ENCODE data around the gene ZNF285. TPM values are rescaled to one million over a fixed set of nuclear protein-coding genes. Genes with fewer than 3 reads are reported as not detected.

The ZNF285 gene
- total RNA-seq, 120 experiments from 2014 or later: 6.4 to 17.3 (median 11.3) TPM

Other genes with a start within 250 kb of the ZNF285 start
- gene ZNF226, start 236.5 kb downstream of the ZNF285 start, total RNA-seq: 10 to 100 TPM; 33.2 to 72.4 (median 51.4) TPM
- gene ZNF227, start 189.1 kb downstream of the ZNF285 start, total RNA-seq: 10 to 100 TPM; 23.1 to 58.1 (median 37.4) TPM
- 10 to 100 TPM in 39 of 120 experiments, 1 to 10 TPM in 81; 2.8 to 18.0 (median 8.8) TPM for gene ZNF233, start 141.7 kb downstream of the ZNF285 start, total RNA-seq
- gene ZNF235, start 96.6 kb downstream of the ZNF285 start, total RNA-seq: 10 to 100 TPM in 108 of 120 experiments, 1 to 10 TPM in 12; 8.6 to 20.5 (median 14.1) TPM
- 10 to 100 TPM in 107 of 120 experiments, 1 to 10 TPM in 13; 8.1 to 22.7 (median 12.7) TPM for gene ZNF112, start 44.9 kb downstream of the ZNF285 start, total RNA-seq
- 10 to 100 TPM in 14 of 120 experiments, 1 to 10 TPM in 106; 2.4 to 14.4 (median 6.5) TPM for gene ZNF229, start 46.9 kb upstream of the ZNF285 start, total RNA-seq
- 10 to 100 TPM in 19 of 120 experiments, 1 to 10 TPM in 101; 5.0 to 16.3 (median 7.9) TPM for gene ZNF180, start 98.9 kb upstream of the ZNF285 start, total RNA-seq
- under 1 TPM in 1 of 120 experiments, not detected in 119; 0.26 TPM for gene CEACAM20, start 128.1 kb upstream of the ZNF285 start, total RNA-seq
- not detected for gene IGSF23, start 212.0 kb upstream of the ZNF285 start, total RNA-seq
- gene PVR, start 242.3 kb upstream of the ZNF285 start, total RNA-seq: 10 to 100 TPM; 17.0 to 42.9 (median 31.8) TPM

Measured in dorsolateral prefrontal cortex (tissue), 118 donors.